GM21447 (cell line): Measurements from ENCODE around the gene B4GALNT1.
"Not testable (repeated sequence)": the region's sequence is repeated elsewhere in the genome, so short reads cannot be mapped to it uniquely, and the experiment has no call there.

Source experiments
- ATAC-seq: cut with Tn5 transposase; IDR thresholded peaks from one replicate; pipeline ENCODE4 v1.9.1; 2021; ENCODE audit not compliant: unreplicated experiment

Gene B4GALNT1

DNA sequence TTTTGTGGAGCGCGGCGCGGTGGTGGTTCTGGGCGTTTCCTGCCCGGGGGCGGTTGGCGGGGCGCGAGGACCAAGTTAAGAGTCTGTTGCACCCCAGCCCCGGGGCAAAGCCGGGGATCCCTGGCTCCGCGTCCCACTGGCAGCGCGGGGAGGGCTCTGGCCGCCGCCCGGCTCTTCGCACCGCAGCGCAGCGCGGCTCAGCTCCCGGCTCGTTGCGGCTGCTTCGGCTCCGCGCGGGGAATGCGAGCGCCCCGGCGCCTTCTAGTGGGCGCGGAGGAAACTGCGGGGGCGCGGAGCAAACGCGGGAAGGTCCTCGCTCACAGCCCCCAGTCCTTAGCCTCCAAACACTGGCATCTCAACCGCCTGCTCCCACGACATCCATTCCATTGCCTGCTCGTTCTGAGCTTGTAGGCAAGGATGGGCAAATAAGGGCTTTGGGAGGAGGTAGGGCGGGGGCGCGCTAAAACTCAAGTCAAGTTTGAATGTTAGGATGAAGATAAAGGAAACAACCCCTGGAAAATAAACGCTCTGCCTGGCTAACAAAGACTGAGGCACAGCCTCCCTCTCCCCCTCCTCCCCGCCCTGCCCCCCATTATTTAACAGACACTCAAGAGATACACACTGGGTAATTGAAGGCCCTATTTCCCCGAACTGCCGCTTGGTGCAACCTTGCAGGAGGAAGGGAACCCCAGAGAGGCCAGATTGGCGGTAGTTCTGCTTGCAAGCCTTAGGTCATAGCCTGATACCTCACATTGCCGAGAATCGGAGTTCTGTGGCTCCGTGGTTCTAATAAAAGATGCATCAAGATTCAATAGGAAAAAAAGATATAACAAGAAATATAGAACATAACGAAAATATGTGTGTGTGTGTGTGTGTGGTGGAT, at the start of gene B4GALNT1:
B4GALNT1 (minus strand) TSS at position 244 of the 883 bp plus-strand sequence. CDS start 1,069 bp downstream, outside the sequence.
- no peak for ATAC-seq

- no peak for ATAC-seq
Measured at GRCh38 chr12:57679697-57680096, 46.7 kb upstream of the B4GALNT1 start.

DNA sequence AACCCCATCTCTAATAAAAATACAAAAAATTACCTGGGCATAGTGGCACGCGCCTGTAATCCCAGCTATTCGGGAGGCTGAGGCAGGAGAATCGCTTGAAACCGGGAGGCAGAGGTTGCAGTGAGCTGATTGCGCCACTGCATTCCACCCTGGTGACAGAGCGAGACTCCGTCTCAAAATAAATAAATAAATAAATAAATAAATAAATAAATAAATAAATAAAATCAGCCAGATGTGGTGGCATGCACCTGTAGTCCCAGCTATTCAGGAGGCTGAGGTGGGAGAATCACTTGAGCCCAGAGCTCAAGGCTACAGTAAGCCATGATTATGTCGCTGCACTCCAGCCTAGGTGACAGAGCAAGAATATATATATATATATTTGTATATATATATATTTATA, 44.9 kb upstream of the B4GALNT1 start:
- not testable (repeated sequence) for ATAC-seq

DNA sequence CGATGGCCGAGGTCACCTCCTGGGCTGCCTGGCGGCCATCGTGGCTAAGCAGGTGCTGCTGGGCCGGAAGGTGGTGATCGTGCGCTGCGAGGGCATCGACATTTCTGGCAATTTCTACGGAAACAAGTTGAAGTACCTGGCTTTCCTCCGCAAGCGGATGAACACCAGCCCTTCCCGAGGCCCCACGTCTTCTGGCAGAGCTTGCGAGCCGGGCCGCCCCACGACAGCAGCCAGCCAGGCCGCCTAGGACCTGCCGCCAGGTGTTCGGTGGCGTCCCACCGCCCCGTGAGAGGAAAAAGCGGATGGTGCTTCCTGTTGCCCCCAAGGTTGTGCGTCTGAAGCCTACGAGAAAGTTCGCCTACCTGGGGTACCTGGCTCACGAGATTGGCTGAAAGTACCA, 41.7 kb upstream of the B4GALNT1 start:
- no peak for ATAC-seq

DNA sequence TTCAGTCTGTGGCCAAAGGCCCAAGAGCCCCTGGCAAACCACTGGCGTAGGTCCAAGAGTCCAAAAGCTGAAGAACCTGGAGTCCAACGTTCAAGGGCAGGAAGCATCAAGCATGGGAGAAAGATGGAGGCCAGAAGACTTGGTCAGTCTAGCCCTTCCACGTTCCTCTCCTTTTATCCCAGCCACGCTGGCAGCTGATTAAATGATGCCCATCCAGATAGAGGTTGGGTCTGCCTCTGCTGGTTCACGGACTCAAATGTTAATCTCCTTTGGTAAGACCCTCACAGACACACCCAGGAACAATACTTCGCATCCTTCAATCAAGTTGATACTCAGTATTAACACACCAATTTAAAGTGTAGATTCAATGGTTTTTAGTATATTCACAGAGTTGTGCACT, 39.8 kb upstream of the B4GALNT1 start:
- ATAC-seq, result no peak

DNA sequence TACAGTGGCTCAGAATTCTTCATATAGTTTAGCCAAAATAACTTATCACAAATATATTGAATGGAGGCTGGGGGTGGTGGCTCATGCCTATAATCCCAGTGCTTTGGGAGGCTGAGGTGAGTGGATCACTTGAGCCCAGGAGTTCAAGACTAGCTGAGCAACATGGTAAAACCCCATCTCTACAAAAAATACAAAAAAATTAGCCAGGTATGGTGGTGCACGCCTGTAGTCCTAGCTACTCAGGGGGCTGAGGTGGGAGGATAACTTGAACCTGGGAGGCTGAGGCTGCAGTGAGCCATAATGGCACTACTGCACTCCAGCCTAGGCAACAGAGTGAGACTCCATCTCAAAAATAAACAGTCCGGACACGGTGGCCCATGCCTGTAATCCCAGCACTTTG, 38.8 kb upstream of the B4GALNT1 start:
- not testable (repeated sequence) for ATAC-seq

GRCh38 chr12:57669691-57670090, 36.7 kb upstream of the B4GALNT1 start:
- ATAC-seq, result not testable (repeated sequence)

DNA sequence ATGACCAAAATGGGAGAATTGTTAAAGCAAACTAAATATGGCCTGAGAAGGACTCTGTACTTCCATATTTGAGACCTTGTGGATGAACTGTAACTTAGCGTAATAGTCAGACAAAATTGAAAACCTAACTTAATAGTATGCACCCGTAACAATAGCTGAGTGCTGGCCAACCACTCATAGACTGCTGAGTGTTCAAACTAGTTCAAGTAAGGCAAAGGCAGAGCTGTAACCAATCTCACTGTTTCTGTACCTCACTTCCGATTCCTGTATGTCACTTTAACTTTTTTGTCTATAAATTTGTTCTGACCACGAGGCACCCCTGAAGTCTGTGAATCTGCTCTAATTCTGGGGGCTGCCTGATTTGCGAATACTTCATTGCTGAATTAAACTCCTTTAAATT, 33.9 kb upstream of the B4GALNT1 start:
- no peak for ATAC-seq

- ATAC-seq, result not testable (repeated sequence)
Measured at GRCh38 chr12:57665066-57665820, 32.2 kb upstream of the B4GALNT1 start.

DNA sequence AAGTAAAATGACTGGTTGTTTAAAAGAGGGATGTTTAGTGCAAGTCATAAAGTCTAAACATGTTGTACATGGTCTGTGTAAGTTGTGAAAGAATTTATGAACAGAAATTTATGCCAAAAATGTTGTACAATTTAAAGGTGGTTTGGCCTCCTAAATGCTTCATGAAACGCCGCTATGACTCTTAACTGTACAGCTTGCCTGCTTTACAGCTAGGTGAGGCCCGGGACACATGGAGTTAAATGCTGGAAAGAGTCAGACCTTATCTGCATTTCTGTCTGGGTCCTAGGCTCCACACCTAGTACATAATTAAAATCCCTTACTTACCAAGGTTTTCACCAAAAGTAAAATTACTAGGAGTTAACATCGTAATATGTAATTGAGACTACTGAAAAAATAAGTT, 28.4 kb upstream of the B4GALNT1 start:
- no peak for ATAC-seq

DNA sequence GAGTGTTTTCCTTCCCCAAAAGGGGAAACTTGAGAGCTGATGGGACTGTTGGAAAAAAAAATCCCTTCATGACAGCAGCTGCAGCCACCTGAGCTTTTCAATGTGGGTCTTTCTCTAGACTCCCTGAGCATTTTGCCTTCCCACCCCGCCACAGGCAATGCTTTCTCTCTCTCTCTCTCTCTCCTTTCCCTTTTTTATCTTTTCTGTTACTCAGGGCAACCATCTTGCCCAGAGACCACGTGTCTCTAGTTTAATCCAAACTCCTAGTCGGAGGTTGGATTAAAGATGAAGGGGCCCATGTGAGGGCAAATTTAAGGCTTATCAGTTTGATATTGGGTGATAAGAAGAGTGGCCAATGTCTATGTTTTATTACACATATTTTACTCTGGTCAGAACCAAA, 25.9 kb upstream of the B4GALNT1 start:
- no peak for ATAC-seq

DNA sequence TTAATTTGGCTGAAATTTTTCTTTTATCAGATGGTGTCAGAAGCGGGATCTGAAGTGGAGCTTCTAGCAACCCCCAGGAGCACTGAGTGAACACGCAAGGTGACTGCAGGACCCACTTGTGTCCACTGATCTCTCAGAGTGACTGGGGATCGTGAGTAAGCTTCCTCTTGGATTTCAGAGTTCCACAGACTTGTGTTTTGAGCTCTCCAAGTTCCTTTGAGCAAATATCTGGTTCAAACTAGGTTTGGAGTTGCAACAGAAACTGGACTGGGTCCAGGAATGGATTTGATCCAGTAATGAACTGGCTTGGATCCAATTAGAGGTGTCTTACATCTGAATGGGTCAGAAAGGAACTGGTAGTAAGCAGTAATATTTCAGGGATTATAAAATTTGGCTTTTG, 24.7 kb upstream of the B4GALNT1 start:
- no peak for ATAC-seq

DNA sequence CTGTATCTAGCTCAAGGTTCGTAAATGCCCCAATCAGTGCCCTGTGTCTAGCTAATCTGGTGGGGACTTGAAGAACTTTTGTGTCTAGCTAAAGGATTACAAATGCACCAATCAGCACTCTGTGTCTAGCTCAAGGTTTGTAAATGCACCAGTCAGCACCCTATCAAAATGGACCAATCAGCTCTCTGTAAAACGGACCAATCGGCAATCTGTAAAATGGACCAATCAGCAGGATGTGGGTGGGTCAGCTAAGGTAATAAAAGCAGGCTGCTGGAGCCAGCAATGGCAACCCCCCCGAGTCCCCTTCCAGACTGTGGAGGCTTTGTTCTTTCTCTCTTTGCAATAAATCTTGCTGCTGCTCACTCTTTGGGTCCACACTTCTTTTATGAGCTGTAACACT, 23.4 kb upstream of the B4GALNT1 start:
- ATAC-seq, result not testable (repeated sequence)

GRCh38 chr12:57655541-57656240, 22.7 kb upstream of the B4GALNT1 start:
- no peak for ATAC-seq

- no peak for ATAC-seq
Measured at GRCh38 chr12:57654042-57654441, 21.0 kb upstream of the B4GALNT1 start.

- ATAC-seq, result not testable (repeated sequence)
Measured at GRCh38 chr12:57646659-57647049, 13.7 kb upstream of the B4GALNT1 start.

DNA sequence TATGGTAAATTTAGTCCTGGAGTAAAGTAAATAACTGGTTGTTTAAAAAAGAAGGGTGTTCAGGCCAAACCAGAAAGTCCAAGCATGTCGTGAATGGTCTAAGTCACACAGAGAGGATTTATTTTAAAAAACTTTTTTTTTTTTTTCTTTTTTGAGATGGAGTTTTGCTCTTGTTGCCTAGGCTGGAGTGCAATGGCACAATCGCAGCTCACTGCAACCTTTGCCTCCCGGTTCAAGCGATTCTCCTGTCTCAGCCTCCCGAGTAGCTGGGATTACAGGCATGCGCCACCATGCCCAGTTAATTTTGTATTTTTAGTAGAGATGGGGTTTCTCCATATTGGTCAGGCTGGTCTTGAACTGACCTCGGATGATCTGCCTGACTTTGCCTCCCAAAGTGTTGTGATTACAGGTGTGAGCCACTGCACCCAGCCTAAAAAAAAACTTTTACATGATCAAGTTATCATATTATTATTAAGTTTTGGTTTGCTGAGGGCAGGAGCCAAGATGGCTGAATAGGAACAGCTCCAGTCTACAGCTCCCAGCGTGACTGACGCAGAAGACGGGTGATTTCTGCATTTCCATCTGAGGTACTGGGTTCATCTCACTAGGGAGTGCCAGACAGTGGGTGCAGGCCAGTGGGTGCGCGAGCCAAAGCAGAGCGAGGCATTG, 13.1 kb upstream of the B4GALNT1 start:
- not testable (repeated sequence) for ATAC-seq

DNA sequence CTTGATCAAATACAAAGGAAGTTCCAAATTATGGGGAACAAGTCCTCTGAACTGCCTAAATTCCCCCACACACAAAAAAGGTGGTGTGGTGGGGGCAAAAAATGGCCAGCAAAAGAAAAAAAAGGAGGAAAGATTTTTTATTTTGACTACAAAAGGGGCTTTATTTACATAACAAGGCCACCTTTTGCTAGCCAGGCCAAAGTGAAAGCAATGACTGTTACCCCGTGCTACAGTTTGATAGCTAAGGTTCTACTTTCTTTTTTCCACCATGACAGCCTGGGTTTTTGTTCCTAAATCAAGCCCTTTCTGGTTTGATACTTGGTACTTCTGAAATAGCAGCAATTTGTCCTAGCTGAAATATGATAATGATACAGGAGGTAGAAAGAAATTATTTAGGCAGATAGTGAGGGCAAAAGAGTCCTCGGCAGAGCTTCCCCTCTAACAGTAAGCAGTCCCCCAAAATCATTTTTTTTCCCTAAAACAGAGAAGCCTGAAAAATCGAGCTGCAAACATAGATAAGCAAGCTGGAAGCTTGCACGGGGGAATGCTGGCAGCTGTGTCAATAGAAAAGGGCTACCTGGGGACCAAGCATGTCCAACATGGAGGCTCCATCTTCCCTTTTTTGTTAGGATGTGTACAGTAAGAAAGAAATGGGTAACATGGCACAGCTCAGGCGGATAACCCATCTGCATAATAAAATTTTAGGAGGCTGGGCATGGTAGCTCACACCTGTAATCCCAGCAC, 8.9 kb upstream of the B4GALNT1 start:
- ATAC-seq, result no peak

DNA sequence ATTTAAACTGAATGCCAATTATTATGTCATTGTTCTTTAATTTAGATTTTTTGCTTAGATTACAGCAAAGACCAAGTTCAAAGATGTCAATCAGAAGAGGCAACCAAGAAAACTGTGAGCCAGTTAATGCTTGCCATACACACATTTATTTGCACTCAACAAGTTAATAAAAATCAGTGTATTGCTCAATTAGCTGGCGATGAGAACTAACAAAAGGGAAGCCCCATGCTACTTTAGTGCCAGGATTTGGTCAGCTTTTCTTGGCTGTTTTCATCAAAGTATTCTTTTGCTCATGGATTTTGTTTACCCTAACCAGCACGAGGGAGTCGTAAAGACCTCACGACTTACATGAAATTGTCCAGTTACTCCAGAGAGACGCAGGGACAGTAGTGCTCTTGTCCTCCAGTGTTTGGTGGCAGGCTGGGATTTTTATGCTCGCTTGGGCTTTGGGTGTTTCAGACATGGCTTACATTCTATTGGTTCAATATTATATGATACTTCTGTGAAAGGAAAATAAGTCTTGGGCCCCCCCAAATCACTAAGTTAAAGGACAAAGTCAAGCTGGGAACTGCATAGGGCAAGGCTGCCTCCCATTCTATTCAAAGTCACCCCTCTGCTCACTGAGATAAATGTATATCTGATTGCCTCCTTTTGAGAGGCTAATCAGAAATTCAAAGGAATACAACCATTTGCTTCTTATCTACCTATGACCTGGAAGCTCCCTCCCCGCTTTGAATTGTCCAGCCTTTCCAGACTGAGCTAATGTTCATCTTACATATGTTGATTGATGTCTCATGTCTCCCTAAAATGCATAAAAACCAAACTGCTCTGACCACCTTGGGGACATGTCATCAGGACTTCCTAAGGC, 7.4 kb upstream of the B4GALNT1 start:
- no peak for ATAC-seq
